ENCODE results near the gene KHDC4.

Gene KHDC4

DNA sequence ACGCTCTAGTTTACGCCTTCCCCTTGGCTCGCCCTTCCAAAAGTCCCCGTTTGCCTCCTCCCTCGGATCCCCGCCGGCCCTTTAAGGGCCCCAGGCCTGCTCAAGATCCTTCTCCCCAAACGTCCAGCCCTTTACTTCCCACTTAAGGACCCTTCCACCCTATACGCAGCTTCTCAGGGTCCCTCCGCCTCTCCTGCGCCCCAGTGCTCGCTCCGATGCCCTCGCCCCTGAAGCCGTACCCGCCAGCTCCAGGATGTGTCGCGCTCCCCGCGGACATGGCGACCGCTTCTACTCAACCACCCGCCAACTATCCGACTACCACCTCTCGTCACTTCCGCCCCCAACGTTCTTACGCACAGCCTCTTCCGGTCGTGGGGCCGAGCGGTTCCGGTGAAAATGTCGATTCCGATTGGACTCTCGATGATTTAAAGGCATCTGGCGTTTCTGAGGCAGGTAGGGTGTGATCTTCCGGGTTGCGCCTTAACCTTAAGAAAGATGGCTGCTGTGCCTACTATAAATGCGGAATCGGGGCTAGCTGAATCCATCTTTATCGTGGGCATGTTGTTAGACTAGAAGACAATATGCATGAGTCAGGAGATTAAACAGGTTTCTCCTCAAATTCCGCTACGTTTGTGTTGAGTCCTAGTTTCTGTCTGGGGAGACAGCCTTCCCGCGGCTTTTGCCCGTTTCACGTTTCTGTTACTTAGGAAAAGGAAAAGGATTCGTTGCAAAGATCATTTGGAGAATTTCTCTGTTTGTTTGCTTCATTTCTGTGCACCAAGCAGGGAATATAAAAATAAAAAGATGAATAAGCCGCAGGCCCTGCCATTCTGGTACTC is at the start of gene KHDC4:
TSS of gene KHDC4 (minus strand) at position 317 of the 839 bp plus-strand sequence. CDS start at position 277, 40 bp downstream.
- Histone ChIP-seq H3K27me3 (ENCODE audit: control insufficient read depth in 2 of 2, insufficient read depth in 2 of 2, low read length in 2 of 2) (no peaks in the 10 kb centered on the region), H3K36me3 (ENCODE audit: control insufficient read depth in 2 of 2, insufficient read depth in 2 of 2, low read length in 2 of 2) (peaks cover 7 to 12% of the 10 kb centered on the region in 2 donors), H3K9ac (ENCODE audit: low read depth in 1 of 2, low read length in 2 of 2) (peak within 1 kb of the TSS; percentile 95 to 98), H3K9me3 (ENCODE audit: control insufficient read depth in 2 of 2, low read length in 2 of 2) (no peaks in the 10 kb centered on the region), H3K4me1 (ENCODE audit: control insufficient read depth in 2 of 2, insufficient read depth in 2 of 2, low read length in 2 of 2) (peaks cover 35 to 42% of the 10 kb centered on the region in 2 donors), H3K4me3 (ENCODE audit: low read length in 2 of 2) (peak within 1 kb of the TSS; percentile 81 to 98), H3K27ac (ENCODE audit: low read depth in 2 of 2, low read length in 2 of 2) (peak within 1 kb of the TSS; percentile 90 to 95)

DNA sequence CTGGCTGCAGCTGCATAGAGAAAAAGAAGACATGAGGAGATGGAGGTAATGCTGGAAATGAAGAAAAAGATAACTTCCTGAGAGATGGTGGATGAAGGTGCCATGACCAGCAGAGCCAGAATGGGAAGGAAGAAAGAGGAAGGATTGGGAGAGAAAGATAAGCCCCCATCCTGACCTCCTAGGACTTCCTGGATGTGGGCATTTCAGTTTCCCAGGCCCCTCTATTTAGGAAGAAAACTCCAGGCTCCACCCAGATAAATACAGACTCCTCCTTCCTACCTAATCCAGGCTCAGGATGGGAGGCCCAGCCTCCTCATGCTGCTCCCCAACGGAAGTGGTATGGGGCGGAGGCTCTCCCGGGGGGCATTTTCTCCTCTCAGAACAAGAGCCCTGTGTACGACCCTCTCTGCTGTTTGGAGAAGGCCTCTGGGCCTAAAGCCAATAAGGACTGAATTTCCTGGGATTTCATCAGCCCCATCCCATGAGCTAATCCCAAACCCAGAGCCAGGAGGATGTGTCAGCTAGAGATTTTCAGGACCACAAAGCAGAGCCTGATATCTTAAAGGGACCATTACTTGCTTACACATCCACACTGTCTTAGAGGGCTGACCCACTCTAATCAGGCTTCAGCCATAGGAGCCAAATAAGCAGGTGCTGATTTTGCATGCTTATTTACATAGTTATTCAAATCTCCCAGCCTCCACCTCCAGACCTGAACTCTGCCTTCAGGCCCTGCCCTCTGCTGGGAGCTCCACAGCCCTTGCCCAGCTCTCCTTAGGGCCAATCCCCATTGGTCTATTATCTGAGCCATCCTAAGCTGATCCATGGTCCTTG is 49.2 kb upstream of the KHDC4 start:
- Histone ChIP-seq H3K27ac (ENCODE audit: low read depth in 2 of 2, low read length in 2 of 2) (peak overlapping the region; percentile 50 to 56), H3K27me3 (ENCODE audit: control insufficient read depth in 2 of 2, insufficient read depth in 2 of 2, low read length in 2 of 2) (no peaks in the 10 kb centered on the region), H3K36me3 (ENCODE audit: control insufficient read depth in 2 of 2, insufficient read depth in 2 of 2, low read length in 2 of 2) (peaks cover 3% of the 10 kb centered on the region in 2 donors), H3K4me1 (ENCODE audit: control insufficient read depth in 2 of 2, insufficient read depth in 2 of 2, low read length in 2 of 2) (peaks cover 40 to 42% of the 10 kb centered on the region in 2 donors), H3K9ac (ENCODE audit: low read depth in 1 of 2, low read length in 2 of 2) (peak overlapping the region; percentile 8 to 38), H3K9me3 (ENCODE audit: control insufficient read depth in 2 of 2, low read length in 2 of 2) (no peaks in the 10 kb centered on the region), H3K4me3 (ENCODE audit: low read length in 2 of 2) (peak overlapping the region; percentile 6 to 44)

DNA sequence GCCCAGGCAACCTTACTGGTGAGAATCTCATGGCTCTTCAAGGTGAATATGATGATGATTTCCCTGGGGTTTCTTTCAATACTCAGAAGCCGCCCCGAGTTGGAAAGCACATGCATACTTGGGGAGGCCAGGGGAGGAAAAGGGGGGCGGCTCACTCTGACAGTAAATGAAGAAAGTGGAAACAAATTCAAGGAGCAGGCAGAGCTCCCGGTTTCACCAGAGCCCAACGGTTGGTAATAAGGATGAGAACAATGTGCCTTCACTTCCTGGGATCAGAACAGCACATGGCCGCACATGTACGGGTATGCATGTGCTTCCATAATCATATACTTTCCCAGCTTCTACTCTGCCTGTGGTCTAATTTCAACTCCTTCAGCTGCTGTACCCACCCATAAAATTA is 47.9 kb upstream of the KHDC4 start:
- Histone ChIP-seq H3K4me1 (ENCODE audit: control insufficient read depth in 2 of 2, insufficient read depth in 2 of 2, low read length in 2 of 2) (peaks cover 44 to 49% of the 10 kb centered on the region in 2 donors), H3K9ac (ENCODE audit: low read depth in 1 of 2, low read length in 2 of 2) (no peak overlapping the region), H3K4me3 (ENCODE audit: low read length in 2 of 2) (peak overlapping the region in 1 of 2 donors; percentile 15), H3K9me3 (ENCODE audit: control insufficient read depth in 2 of 2, low read length in 2 of 2) (no peaks in the 10 kb centered on the region), H3K27ac (ENCODE audit: low read depth in 2 of 2, low read length in 2 of 2) (peak overlapping the region; percentile 48 to 69), H3K36me3 (ENCODE audit: control insufficient read depth in 2 of 2, insufficient read depth in 2 of 2, low read length in 2 of 2) (peaks cover 3% of the 10 kb centered on the region in 2 donors), H3K27me3 (ENCODE audit: control insufficient read depth in 2 of 2, insufficient read depth in 2 of 2, low read length in 2 of 2) (no peaks in the 10 kb centered on the region)

DNA sequence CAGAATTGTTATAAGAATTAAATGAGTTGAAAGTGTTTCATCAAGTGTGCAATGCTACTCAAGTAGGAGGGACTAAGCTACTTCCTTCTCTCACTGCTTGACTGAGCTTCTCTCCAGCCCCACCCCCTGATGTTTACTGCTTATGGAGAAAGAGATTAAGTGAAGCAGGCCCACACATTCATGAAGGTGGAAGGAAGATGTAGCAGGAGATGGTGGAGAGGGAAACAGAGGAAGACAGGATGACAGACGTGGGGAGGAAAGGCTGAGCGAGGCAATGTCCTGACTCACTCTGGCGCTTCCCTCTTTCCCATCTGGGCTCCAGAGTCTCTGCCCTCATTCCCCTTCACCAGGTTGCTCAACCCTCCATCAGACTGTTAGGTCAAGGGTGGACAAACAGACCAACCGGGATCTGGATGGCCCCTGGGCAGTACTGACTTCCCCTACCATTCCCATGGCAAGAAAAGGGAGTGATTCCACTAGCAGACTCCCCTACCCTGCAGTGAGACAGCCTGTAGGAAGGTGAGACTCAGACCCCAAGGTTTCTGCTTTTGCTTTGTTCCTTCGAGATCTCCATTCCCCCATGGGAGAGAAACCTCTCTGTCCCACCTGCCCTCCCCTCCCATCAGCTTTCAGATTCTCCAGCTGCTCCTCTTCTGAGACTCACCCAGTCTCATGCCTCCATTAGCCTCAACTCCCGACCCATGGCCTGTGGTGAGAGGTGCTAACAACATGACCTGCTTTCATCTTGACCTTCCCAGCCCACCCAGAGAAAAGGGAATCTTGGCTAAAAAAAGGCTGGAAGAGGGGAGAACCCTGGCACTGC is 47.3 kb upstream of the KHDC4 start:
- H3K27me3 ChIP-seq (ENCODE audit: control insufficient read depth in 2 of 2, insufficient read depth in 2 of 2, low read length in 2 of 2) = no peaks in the 10 kb centered on the region
- peak overlapping the region; percentile 48 to 69 for H3K27ac ChIP-seq (ENCODE audit: low read depth in 2 of 2, low read length in 2 of 2)
- H3K9me3 ChIP-seq (ENCODE audit: control insufficient read depth in 2 of 2, low read length in 2 of 2) = no peaks in the 10 kb centered on the region
- H3K4me3 ChIP-seq (ENCODE audit: low read length in 2 of 2) = peak overlapping the region; percentile 13 to 26
- H3K9ac ChIP-seq (ENCODE audit: low read depth in 1 of 2, low read length in 2 of 2) = peak overlapping the region in 1 of 2 donors; percentile 6
- H3K36me3 ChIP-seq (ENCODE audit: control insufficient read depth in 2 of 2, insufficient read depth in 2 of 2, low read length in 2 of 2) = peaks cover 3% of the 10 kb centered on the region in 2 donors
- H3K4me1 ChIP-seq (ENCODE audit: control insufficient read depth in 2 of 2, insufficient read depth in 2 of 2, low read length in 2 of 2) = peaks cover 49 to 53% of the 10 kb centered on the region in 2 donors

DNA sequence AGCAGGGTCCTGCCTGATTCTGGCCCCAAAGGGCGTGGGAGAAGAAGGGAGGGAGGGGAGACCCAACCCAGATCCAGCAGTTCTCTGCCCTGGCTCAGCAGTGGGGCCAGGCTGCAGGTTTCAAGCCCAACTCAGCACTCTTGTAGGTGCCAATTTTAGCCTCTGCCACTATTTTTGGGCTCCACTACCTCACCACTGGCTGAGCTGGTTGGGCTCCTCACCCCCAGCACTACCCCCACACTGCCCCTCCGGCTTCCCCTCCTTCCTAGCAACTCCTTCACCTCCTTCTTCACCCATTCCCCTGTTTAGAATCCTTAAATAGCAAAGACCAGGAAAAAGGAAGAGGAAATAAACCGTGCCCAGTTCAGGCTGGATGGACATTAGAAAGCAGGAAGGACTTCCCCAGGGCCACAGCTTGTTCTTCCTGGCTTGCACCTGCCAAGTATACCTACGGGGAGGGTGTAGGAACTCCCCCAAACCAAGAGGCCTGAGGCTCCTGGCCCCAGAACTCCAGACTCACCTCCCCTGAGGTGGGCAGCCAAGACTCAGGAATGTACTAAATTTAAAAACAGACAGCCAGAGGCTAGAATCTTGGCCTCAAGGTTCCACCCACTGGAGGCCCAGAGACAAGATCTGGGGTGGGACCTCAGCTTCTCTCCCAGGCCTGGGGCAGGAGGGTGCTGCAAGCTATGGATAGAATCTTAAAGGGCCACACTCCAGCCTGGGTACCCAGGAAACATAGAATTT is 45.6 kb upstream of the KHDC4 start:
- H3K4me3 ChIP-seq (ENCODE audit: low read length in 2 of 2) = peak overlapping the region; percentile 83 to 84
- H3K9me3 ChIP-seq (ENCODE audit: control insufficient read depth in 2 of 2, low read length in 2 of 2) = no peaks in the 10 kb centered on the region
- H3K27ac ChIP-seq (ENCODE audit: low read depth in 2 of 2, low read length in 2 of 2) = peak overlapping the region; percentile 87 to 94
- H3K9ac ChIP-seq (ENCODE audit: low read depth in 1 of 2, low read length in 2 of 2) = peak overlapping the region; percentile 82 to 83
- peaks cover 62 to 66% of the 10 kb centered on the region in 2 donors for H3K4me1 ChIP-seq (ENCODE audit: control insufficient read depth in 2 of 2, insufficient read depth in 2 of 2, low read length in 2 of 2)
- H3K27me3 ChIP-seq (ENCODE audit: control insufficient read depth in 2 of 2, insufficient read depth in 2 of 2, low read length in 2 of 2) = no peaks in the 10 kb centered on the region
- peaks cover 3% of the 10 kb centered on the region in 2 donors for H3K36me3 ChIP-seq (ENCODE audit: control insufficient read depth in 2 of 2, insufficient read depth in 2 of 2, low read length in 2 of 2)

DNA sequence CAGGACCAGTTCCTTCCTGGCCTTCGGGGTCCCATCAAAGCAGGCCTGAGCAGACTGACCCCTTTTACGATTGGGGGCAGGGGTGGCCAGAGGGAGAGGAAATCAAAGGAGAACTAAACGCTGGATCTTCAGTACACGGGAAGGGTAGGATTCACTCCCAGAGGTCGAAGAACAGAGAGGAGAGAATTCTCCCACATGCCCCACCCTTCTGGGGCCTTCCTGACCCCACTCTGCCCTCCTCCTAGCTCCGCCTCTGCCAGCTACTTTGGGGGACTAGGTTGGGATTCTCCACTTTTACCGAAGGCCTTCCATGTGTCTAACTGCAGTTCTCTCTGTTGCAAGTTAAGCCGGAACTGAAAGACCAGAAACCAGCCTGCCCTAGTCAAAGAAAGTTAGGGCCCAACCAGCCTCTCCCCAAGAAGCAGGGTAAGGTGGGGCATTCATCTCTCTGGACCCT is 44.8 kb upstream of the KHDC4 start:
- peak overlapping the region; percentile 87 to 94 for H3K27ac ChIP-seq (ENCODE audit: low read depth in 2 of 2, low read length in 2 of 2)
- H3K36me3 ChIP-seq (ENCODE audit: control insufficient read depth in 2 of 2, insufficient read depth in 2 of 2, low read length in 2 of 2) = peaks cover 3% of the 10 kb centered on the region in 2 donors
- H3K4me1 ChIP-seq (ENCODE audit: control insufficient read depth in 2 of 2, insufficient read depth in 2 of 2, low read length in 2 of 2) = peaks cover 65 to 70% of the 10 kb centered on the region in 2 donors
- peak overlapping the region; percentile 82 to 83 for H3K9ac ChIP-seq (ENCODE audit: low read depth in 1 of 2, low read length in 2 of 2)
- no peaks in the 10 kb centered on the region for H3K9me3 ChIP-seq (ENCODE audit: control insufficient read depth in 2 of 2, low read length in 2 of 2)
- H3K27me3 ChIP-seq (ENCODE audit: control insufficient read depth in 2 of 2, insufficient read depth in 2 of 2, low read length in 2 of 2) = no peaks in the 10 kb centered on the region
- H3K4me3 ChIP-seq (ENCODE audit: low read length in 2 of 2) = peak overlapping the region; percentile 83 to 84

DNA sequence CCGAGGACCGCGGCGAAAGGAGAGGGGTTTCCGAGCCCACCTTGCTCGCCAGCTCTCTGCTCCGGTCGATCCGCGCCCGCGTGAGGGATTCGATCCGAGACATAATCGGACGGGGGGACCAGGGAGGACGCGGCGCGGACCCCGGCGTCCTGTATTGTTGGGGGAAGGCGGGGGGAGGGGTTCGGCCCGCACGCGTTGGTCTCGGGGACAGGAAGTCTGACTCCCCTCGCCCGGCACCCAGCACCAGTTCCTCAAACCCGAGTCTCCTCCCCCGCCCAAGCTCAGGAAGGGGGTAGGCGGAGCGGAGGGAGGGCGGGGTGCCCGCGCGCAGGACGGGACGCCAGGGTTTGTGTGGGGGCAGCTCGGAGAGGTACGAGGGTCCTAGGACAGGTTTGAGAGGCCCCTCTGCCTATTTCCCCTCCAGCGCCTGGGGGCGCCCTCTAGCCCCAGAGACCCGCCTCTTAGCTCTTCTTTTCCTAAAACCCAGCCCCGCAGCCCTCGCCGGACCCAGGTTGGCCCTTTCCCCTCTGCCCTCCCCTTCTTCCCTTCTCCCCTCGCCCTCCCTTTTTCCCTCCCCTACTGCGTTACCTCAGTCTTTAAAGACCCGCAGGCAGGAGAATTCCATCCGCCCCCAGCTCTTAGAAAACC is 44.2 kb upstream of the KHDC4 start, which contains the start of gene ARHGEF2:
TSS of gene ARHGEF2 (minus strand) at position 223 of the 648 bp plus-strand sequence. CDS start at position 103, 120 bp downstream.
- Histone ChIP-seq H3K27ac (ENCODE audit: low read depth in 2 of 2, low read length in 2 of 2) (peak within 1 kb of the TSS; percentile 87 to 94), H3K36me3 (ENCODE audit: control insufficient read depth in 2 of 2, insufficient read depth in 2 of 2, low read length in 2 of 2) (peaks cover under 1 to 5% of the 10 kb centered on the region in 2 donors), H3K9ac (ENCODE audit: low read depth in 1 of 2, low read length in 2 of 2) (peak within 1 kb of the TSS; percentile 82 to 83), H3K4me3 (ENCODE audit: low read length in 2 of 2) (peak within 1 kb of the TSS; percentile 83 to 84), H3K4me1 (ENCODE audit: control insufficient read depth in 2 of 2, insufficient read depth in 2 of 2, low read length in 2 of 2) (peaks cover 61 to 66% of the 10 kb centered on the region in 2 donors), H3K27me3 (ENCODE audit: control insufficient read depth in 2 of 2, insufficient read depth in 2 of 2, low read length in 2 of 2) (no peaks in the 10 kb centered on the region), H3K9me3 (ENCODE audit: control insufficient read depth in 2 of 2, low read length in 2 of 2) (no peaks in the 10 kb centered on the region)

DNA sequence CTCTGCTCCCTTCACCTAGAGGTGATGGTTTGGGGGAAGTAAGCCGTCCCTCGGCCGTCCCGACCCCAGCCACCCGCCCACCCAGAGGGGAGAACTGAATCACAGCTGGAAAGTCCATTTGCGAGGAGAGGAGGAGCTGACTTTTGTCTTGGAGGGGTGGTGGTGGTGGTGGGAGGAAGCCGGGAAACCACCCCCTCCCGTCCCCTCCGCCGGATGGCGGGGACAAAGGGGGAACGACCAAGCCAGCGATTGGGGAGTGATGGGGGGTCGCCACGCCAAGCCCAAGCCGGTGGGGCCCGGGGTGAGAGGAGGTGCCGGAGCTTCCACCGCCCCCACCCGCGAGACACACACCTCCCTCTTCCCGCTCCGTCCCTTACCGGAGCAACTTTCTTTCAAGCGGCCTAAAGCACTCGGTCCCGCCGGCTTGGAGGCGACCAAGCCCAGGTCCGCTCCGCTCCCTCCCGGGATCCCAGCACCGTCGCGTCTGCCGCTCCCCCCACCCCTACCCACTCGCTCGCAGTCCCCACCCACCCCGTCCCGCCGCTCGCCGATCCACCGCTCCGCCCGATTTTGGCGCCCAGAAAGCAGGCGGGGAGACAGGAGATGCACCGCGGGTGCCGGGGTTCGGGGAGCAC is 43.6 kb upstream of the KHDC4 start:
- H3K27me3 ChIP-seq (ENCODE audit: control insufficient read depth in 2 of 2, insufficient read depth in 2 of 2, low read length in 2 of 2) = no peaks in the 10 kb centered on the region
- H3K4me1 ChIP-seq (ENCODE audit: control insufficient read depth in 2 of 2, insufficient read depth in 2 of 2, low read length in 2 of 2) = peaks cover 62 to 66% of the 10 kb centered on the region in 2 donors
- H3K9me3 ChIP-seq (ENCODE audit: control insufficient read depth in 2 of 2, low read length in 2 of 2) = no peaks in the 10 kb centered on the region
- H3K9ac ChIP-seq (ENCODE audit: low read depth in 1 of 2, low read length in 2 of 2) = peak overlapping the region; percentile 82 to 83
- peak overlapping the region; percentile 87 to 94 for H3K27ac ChIP-seq (ENCODE audit: low read depth in 2 of 2, low read length in 2 of 2)
- peak overlapping the region; percentile 83 to 84 for H3K4me3 ChIP-seq (ENCODE audit: low read length in 2 of 2)
- peaks cover 0 to 7% of the 10 kb centered on the region in 2 donors for H3K36me3 ChIP-seq (ENCODE audit: control insufficient read depth in 2 of 2, insufficient read depth in 2 of 2, low read length in 2 of 2)
